Esophagus muscularis mucosa (tissue), 4 donors: ENCODE measurements around the gene ASTN2. TPM values are rescaled to one million over a fixed set of nuclear protein-coding genes. Genes with fewer than 3 reads are reported as not detected.

Experiments
- DNase-seq: peaks from one replicate; pipeline ENCODE4 v3.0.0-alpha.2; 2017; ENCODE audit errors: extremely low spot score
- H3K27ac ChIP-seq, 4 donors: fragments of 200-600 bp; sonication (generic); replicated peaks in 1 of 4; 1 replicate in 3 of 4; 2 replicates in 1 of 4; pipeline ENCODE4 v1.5.1; 2016 to 2019; ENCODE audit warnings: mild to moderate bottlenecking in 1 of 4
- H3K27me3 ChIP-seq, 4 donors: fragments of 200-600 bp; sonication (generic); one replicate each; pipeline versions ENCODE4 v1.5.1 to v1.6.0; 2016 to 2019
- H3K36me3 ChIP-seq, 4 donors: fragments of 200-600 bp; sonication (generic); one replicate each; pipeline ENCODE4 v1.5.1; 2016 to 2019
- H3K4me1 ChIP-seq, 4 donors: fragments of 200-600 bp; sonication (generic); one replicate each; pipeline ENCODE4 v1.5.1; 2016 to 2019
- H3K4me3 ChIP-seq, 4 donors: fragments of 200-600 bp; sonication (generic); 1 replicate in 2 of 4; 2 replicates in 2 of 4; pipeline ENCODE4 v1.5.1; 2016 to 2019; ENCODE audit warnings: mild to moderate bottlenecking in 4 of 4, moderate library complexity in 1 of 4
- H3K9me3 ChIP-seq, 4 donors: fragments of 200-600 bp; sonication (generic); 1 replicate in 3 of 4; 2 replicates in 1 of 4; pipeline ENCODE4 v1.5.1; 2016 to 2019
- CTCF ChIP-seq, 3 experiments: fragments of 200-600 bp in 2 of 3; fragments of 450-650 bp in 1 of 3; sonication (generic) in 2 of 3; IDR thresholded peaks; one replicate each; pipeline ENCODE4 v1.5.1; 2017 to 2019; ENCODE audit warnings: antibody characterized with exemption in 3 of 3, mild to moderate bottlenecking in 2 of 3, moderate library complexity in 1 of 3
- EP300 ChIP-seq: sonication (generic); formaldehyde crosslinking; IDR thresholded peaks from one replicate; pipeline ENCODE4 v1.6.1; 2017; ENCODE audit warnings: antibody characterized with exemption
- POLR2A ChIP-seq: fragments of 450-650 bp; IDR thresholded peaks from one replicate; pipeline ENCODE4 v1.6.1; 2017; ENCODE audit warnings: antibody characterized with exemption, moderate library complexity, mild to moderate bottlenecking, low read depth
- POLR2AphosphoS5 ChIP-seq, 2 donors: sonication (generic); formaldehyde crosslinking; IDR thresholded peaks; one replicate each; pipeline ENCODE4 v1.6.1; 2017; ENCODE audit warnings: antibody characterized with exemption in 2 of 2
- WGBS: methylation state at CpG from one replicate; pipeline ENCODE4 v1.1.5; 2018; 5-methylcytosine and 5-hydroxymethylcytosine counted together
- intact Hi-C: fragments of 100-400 bp; cut with DNase I; formaldehyde crosslinking; loops from one replicate; pipeline ENCODE4 v1.15.1; 2023
- total RNA-seq, 4 donors: library from RNA; depleted of rRNA; stranded (reverse); fragments of >200 nt; gene quantifications; one replicate each; pipeline versions ENCODE4 v1.1.0 to v1.2.1, GENCODE V29; 2016

Gene ASTN2
- total RNA-seq, 4 donors from 2014 or later, result 4.2 to 6.9 (median 5.5) TPM

DNA sequence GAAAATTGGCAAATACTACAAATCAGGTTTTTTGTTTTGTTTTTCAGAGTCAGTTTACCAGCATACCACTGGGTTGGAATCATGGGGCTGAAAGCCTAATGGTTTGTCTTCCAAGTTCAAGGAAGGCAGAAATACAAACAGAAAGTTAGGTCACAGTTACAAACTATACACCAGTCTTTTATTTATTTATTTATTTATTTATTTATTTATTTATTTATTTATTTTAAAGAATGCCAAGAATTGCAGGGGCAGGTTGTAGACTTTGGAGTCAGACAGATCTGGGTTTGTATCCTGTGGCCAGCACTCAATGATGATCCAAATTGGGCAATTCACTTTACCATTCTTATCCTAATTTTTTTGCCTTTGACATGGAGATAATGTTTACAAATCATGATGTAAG lies 353.9 kb downstream of the ASTN2 start:
- Histone ChIP-seq H3K4me3 (no peak overlapping the region), H3K27ac (no peak overlapping the region), H3K36me3 (no peaks in the 10 kb centered on the region), H3K4me1 (no peaks in the 10 kb centered on the region), H3K9me3 (no peaks in the 10 kb centered on the region), H3K27me3 (no peaks in the 10 kb centered on the region)
- TF ChIP-seq POLR2A (no peak), POLR2AphosphoS5 (IDR thresholded peaks at IDR 0.05) (no peak), EP300 (no peak), CTCF (IDR thresholded peaks at IDR 0.05) (no peak)
- intact Hi-C loops, result no loop called here
- no peak for DNase-seq

GRCh38 chr9:117050007-117050406 lies 364.9 kb downstream of the ASTN2 start:
- intact Hi-C loops, result no loop called here

GRCh38 chr9:117046666-117047327 lies 368.1 kb downstream of the ASTN2 start:
- H3K27me3 ChIP-seq, result no peaks in the 10 kb centered on the region
- intact Hi-C loops, result no loop called here
- H3K9me3 ChIP-seq, result no peaks in the 10 kb centered on the region
- DNase-seq, result no peak
- no peak overlapping the region for H3K27ac ChIP-seq
- H3K4me3 ChIP-seq, result no peak overlapping the region
- H3K4me1 ChIP-seq, result no peaks in the 10 kb centered on the region
- TF ChIP-seq EP300, result no peak
- no peak for TF ChIP-seq POLR2AphosphoS5 (IDR thresholded peaks at IDR 0.05)
- no peak for TF ChIP-seq POLR2A
- 77% methylated on average over 3 of the region's 3 CpGs for WGBS
- no peaks in the 10 kb centered on the region for H3K36me3 ChIP-seq

More at GRCh38 chr9:117050007-117050406, 364.9 kb downstream of the ASTN2 start:
- WGBS, result 79% methylated on average over 3 of the region's 3 CpGs
- TF ChIP-seq CTCF (IDR thresholded peaks at IDR 0.05) (no peak), POLR2AphosphoS5 (IDR thresholded peaks at IDR 0.05) (no peak), POLR2A (no peak), EP300 (no peak)
- no peak overlapping the region for H3K27ac ChIP-seq
- H3K27me3 ChIP-seq, result no peaks in the 10 kb centered on the region
- no peaks in the 10 kb centered on the region for H3K4me1 ChIP-seq
- no peak for DNase-seq
- no peak overlapping the region for H3K4me3 ChIP-seq
- H3K36me3 ChIP-seq, result no peaks in the 10 kb centered on the region
- no peaks in the 10 kb centered on the region for H3K9me3 ChIP-seq

- Histone ChIP-seq H3K27me3 (no peaks in the 10 kb centered on the region), H3K9me3 (no peaks in the 10 kb centered on the region), H3K27ac (no peak overlapping the region), H3K4me3 (no peak overlapping the region), H3K36me3 (no peaks in the 10 kb centered on the region), H3K4me1 (no peaks in the 10 kb centered on the region)
- intact Hi-C loops, result no loop called here
- 48% methylated on average over 4 of the region's 4 CpGs for WGBS
- TF ChIP-seq CTCF (IDR thresholded peaks at IDR 0.05) (no peak), POLR2AphosphoS5 (IDR thresholded peaks at IDR 0.05) (no peak), POLR2A (no peak), EP300 (no peak)
- no peak for DNase-seq
Observed at GRCh38 chr9:117044241-117044640, 370.6 kb downstream of the ASTN2 start.

DNA sequence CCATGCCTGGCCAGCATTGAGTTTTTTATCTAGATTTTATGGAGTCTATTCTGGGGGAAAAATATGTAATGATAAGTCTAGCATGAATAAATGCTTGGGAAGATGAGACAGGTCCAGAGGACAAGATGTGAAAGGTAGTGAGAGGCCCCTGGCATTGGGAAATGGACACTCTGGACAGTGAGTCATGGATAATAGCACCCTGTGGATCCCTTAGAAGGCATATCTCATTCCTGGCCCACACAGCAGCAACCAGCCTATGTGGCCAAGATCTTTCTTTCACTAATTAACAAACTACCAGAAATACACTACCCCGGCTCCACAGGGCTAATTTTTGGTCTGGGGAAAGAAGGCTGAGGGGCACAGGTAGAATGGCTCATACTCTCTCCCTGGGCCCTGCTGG lies 371.7 kb downstream of the ASTN2 start:
- Histone ChIP-seq H3K4me1 (no peaks in the 10 kb centered on the region), H3K9me3 (no peaks in the 10 kb centered on the region), H3K4me3 (no peak overlapping the region), H3K27ac (no peak overlapping the region), H3K36me3 (no peaks in the 10 kb centered on the region), H3K27me3 (no peaks in the 10 kb centered on the region)
- intact Hi-C loops, result no loop called here
- 78% methylated on average over 1 of the region's 1 CpG for WGBS
- DNase-seq, result no peak
- TF ChIP-seq POLR2AphosphoS5 (IDR thresholded peaks at IDR 0.05) (no peak), POLR2A (no peak), EP300 (no peak), CTCF (IDR thresholded peaks at IDR 0.05) (no peak)
